Heart left ventricle (tissue), 13 donors: ENCODE data around the gene EMC8.

Experiments
- POLR2A ChIP-seq, 2 donors: fragments of 450-650 bp; IDR thresholded peaks; one replicate each; pipeline ENCODE4 v1.6.1; 2017; ENCODE audit warnings: antibody characterized with exemption in 2 of 2, mild to moderate bottlenecking in 2 of 2, moderate library complexity in 2 of 2
- TF ChIP-seq, protein P1 (sequence below), 12 donors: fragments of 200-600 bp; sonication (generic) in 4 of 12; IDR thresholded peaks; one replicate each; pipeline versions ENCODE4 v1.5.0 to v1.8.0; 2018 to 2022; ENCODE audit warnings: antibody characterized with exemption in 12 of 12, mild to moderate bottlenecking in 5 of 12
- donor health status: ischemic (EF 13 %, LVEDD 7.1; RV severe dilation, severe dysfunction).
- donor health status: DM: no; HTN: yes; CAD: no.
- donor health status: DM: no; HTN: no; CAD: no.
- donor health status: ischemic (EF 25% LVEDD 6.9; RV normal size, moderate dysfunction).
- donor health status: ischemic (EF 25% LVEDD 5.7; RV mildly dilated, moderate dysfunction).
- donor health status: ischemic (EF 35%, LVEDD 5.7; RV mildly dilated, moderate dysfunction).
- donor health status: nonischemic (EF 11% LVEDD 7.7; RV severe dilation, severe dysfunction).
- donor health status: DM: yes; HTN: yes; CAD: no.
- donor health status: PGD.
- donor health status: ischemic (EF 29% LVEDD 5.4; RV normal size, mild dysfunction).
- donor health status: nonischemic (EF 23%, LVEDD 6.1; RV moderate dilation, normal function).

DNA sequence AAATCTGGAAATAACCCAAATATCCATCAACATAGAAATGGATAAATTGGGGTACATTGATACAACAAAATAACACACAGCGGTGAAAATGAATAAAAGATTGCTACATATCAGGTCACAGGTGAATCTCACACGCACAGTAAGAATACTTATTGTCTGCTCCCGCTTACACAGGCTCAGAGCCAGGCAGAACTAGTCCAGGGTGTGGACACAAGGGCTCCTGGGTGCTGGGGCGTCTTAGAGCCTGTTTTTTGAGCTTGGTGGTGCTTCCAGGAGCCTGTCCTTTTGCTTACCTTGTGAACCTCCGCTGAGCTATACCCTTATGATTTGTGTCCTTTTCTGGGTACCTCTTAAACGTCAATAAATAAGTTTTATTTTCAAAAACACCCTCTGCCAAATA lies 28.6 kb downstream of the EMC8 start:
- TF ChIP-seq, protein P1, sequence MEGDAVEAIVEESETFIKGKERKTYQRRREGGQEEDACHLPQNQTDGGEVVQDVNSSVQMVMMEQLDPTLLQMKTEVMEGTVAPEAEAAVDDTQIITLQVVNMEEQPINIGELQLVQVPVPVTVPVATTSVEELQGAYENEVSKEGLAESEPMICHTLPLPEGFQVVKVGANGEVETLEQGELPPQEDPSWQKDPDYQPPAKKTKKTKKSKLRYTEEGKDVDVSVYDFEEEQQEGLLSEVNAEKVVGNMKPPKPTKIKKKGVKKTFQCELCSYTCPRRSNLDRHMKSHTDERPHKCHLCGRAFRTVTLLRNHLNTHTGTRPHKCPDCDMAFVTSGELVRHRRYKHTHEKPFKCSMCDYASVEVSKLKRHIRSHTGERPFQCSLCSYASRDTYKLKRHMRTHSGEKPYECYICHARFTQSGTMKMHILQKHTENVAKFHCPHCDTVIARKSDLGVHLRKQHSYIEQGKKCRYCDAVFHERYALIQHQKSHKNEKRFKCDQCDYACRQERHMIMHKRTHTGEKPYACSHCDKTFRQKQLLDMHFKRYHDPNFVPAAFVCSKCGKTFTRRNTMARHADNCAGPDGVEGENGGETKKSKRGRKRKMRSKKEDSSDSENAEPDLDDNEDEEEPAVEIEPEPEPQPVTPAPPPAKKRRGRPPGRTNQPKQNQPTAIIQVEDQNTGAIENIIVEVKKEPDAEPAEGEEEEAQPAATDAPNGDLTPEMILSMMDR (IDR thresholded peaks at IDR 0.05): no peak
- TF ChIP-seq POLR2A (IDR thresholded peaks at IDR 0.05): no peak
